Mesenchymal stem cell (in vitro differentiated cells and primary cell): ENCODE results near the gene MRPL20.

ENCODE experiments used
- DNase-seq: peaks from one replicate; pipeline ENCODE4 v3.0.0-alpha.2; 2013
- H2AFZ ChIP-seq: one replicate; pipeline ENCODE4 v1.6.1; 2013; ENCODE audit warnings: low read depth, mild to moderate bottlenecking, control low read depth, inconsistent platforms, low read length, moderate library complexity
- H2AK5ac ChIP-seq: 2 replicates; pipeline ENCODE4 v1.6.1; 2013; ENCODE audit warnings: low read length, moderate library complexity, mild to moderate bottlenecking, inconsistent platforms; ENCODE audit not compliant: severe bottlenecking
- H2BK120ac ChIP-seq: one replicate; pipeline ENCODE4 v1.6.1; 2013; ENCODE audit warnings: low read depth, mild to moderate bottlenecking, inconsistent platforms, low read length, moderate library complexity
- H2BK12ac ChIP-seq, 2 experiments: one replicate each; pipeline ENCODE4 v1.6.1; 2013; ENCODE audit warnings: inconsistent platforms in 2 of 2, low read length in 2 of 2, mild to moderate bottlenecking in 2 of 2, moderate library complexity in 2 of 2, control low read depth in 1 of 2
- H2BK15ac ChIP-seq: one replicate; pipeline ENCODE4 v1.6.1; 2013; ENCODE audit warnings: mild to moderate bottlenecking, low read depth, inconsistent platforms; ENCODE audit not compliant: poor library complexity, severe bottlenecking
- H2BK5ac ChIP-seq: 2 replicates; pipeline ENCODE4 v1.6.1; 2013; ENCODE audit warnings: low read depth, mild to moderate bottlenecking, low read length, control low read depth, inconsistent platforms; ENCODE audit not compliant: poor library complexity, severe bottlenecking
- H3K14ac ChIP-seq, 2 experiments: one replicate each; pipeline ENCODE4 v1.6.1; 2013; ENCODE audit warnings: inconsistent platforms in 2 of 2, low read length in 2 of 2, control low read depth in 1 of 2, mild to moderate bottlenecking in 1 of 2, moderate library complexity in 1 of 2
- H3K18ac ChIP-seq, 2 experiments: one replicate each; pipeline ENCODE4 v1.6.1; 2013; ENCODE audit warnings: inconsistent platforms in 2 of 2, low read length in 2 of 2, control low read depth in 1 of 2, low read depth in 1 of 2, mild to moderate bottlenecking in 1 of 2
- H3K23ac ChIP-seq, 2 experiments: one replicate each; pipeline ENCODE4 v1.6.1; 2013; ENCODE audit warnings: inconsistent platforms in 2 of 2, low read length in 2 of 2, mild to moderate bottlenecking in 2 of 2, moderate library complexity in 2 of 2, control low read depth in 1 of 2
- H3K27ac ChIP-seq: 2 replicates; pipeline ENCODE4 v1.5.1; 2013; ENCODE audit warnings: mild to moderate bottlenecking, moderate library complexity, low read length, control low read depth, inconsistent platforms; ENCODE audit not compliant: poor library complexity, severe bottlenecking
- H3K27me3 ChIP-seq, 2 experiments: 2 replicates each; pipeline versions ENCODE4 v1.6.1 to v1.7.0; 2013; ENCODE audit warnings: low read length in 2 of 2, mild to moderate bottlenecking in 2 of 2, moderate library complexity in 2 of 2, control low read depth in 1 of 2, inconsistent platforms in 1 of 2; ENCODE audit not compliant: control insufficient read depth in 1 of 2, insufficient read depth in 1 of 2
- H3K36me3 ChIP-seq, 2 experiments: 2 replicates each; pipeline versions ENCODE4 v1.6.1 to v1.7.0; 2013; ENCODE audit warnings: low read length in 2 of 2, control low read depth in 1 of 2, inconsistent platforms in 1 of 2, low read depth in 1 of 2, mild to moderate bottlenecking in 1 of 2; ENCODE audit not compliant: insufficient read depth in 2 of 2, control insufficient read depth in 1 of 2
- H3K4ac ChIP-seq, 2 experiments: one replicate each; pipeline ENCODE4 v1.6.1; 2013; ENCODE audit warnings: inconsistent platforms in 2 of 2, low read length in 2 of 2, mild to moderate bottlenecking in 2 of 2, moderate library complexity in 2 of 2, control low read depth in 1 of 2, low read depth in 1 of 2
- H3K4me1 ChIP-seq: 2 replicates; pipeline ENCODE4 v1.6.1; 2013; ENCODE audit warnings: low read depth, low read length, control low read depth; ENCODE audit not compliant: control insufficient read depth, insufficient read depth
- H3K4me2 ChIP-seq: 2 replicates; pipeline ENCODE4 v1.6.1; 2013; ENCODE audit warnings: low read length, mild to moderate bottlenecking, inconsistent platforms; ENCODE audit not compliant: poor library complexity, severe bottlenecking
- H3K4me3 ChIP-seq, 2 experiments: 2 replicates each; pipeline versions ENCODE4 v1.5.1 to v1.7.0; 2013; ENCODE audit warnings: low read length in 2 of 2, mild to moderate bottlenecking in 2 of 2, control low read depth in 1 of 2, low read depth in 1 of 2; ENCODE audit not compliant: insufficient read depth in 1 of 2
- H3K79me1 ChIP-seq: replicated peaks from 2 replicates; pipeline ENCODE4 v1.6.1; 2013; ENCODE audit warnings: mild to moderate bottlenecking, control low read depth, low read length, inconsistent platforms; ENCODE audit not compliant: poor library complexity, severe bottlenecking
- H3K9ac ChIP-seq: 2 replicates; pipeline ENCODE4 v1.7.0; 2013; ENCODE audit warnings: mild to moderate bottlenecking, low read length, moderate library complexity
- H3K9me3 ChIP-seq: 2 replicates; pipeline ENCODE4 v1.7.0; 2013; ENCODE audit warnings: mild to moderate bottlenecking, low read length; ENCODE audit not compliant: control insufficient read depth
- H4K8ac ChIP-seq: one replicate; pipeline ENCODE4 v1.6.1; 2013; ENCODE audit warnings: inconsistent platforms, mild to moderate bottlenecking, low read length, moderate library complexity
- H4K91ac ChIP-seq: one replicate; pipeline ENCODE4 v1.6.1; 2013; ENCODE audit warnings: mild to moderate bottlenecking, low read length, inconsistent platforms
- WGBS: methylation state at CpG from one replicate; pipeline ENCODE4 v1.1.7; 2013; ENCODE audit warnings: mixed read lengths; 5-methylcytosine and 5-hydroxymethylcytosine counted together

MRPL20 gene

GRCh38 chr1:1360506-1361169, 46.5 kb downstream of the MRPL20 start:
- H3K27me3 ChIP-seq, result no peaks in the 10 kb centered on the region
- H3K27ac ChIP-seq, result peak overlapping the region; percentile 98
- peak overlapping the region; percentile 100 for H2BK15ac ChIP-seq
- peak overlapping the region; percentile 5 to 61 for H3K4ac ChIP-seq
- H3K9ac ChIP-seq, result peak overlapping the region; percentile 97
- H3K4me1 ChIP-seq, result peaks cover 50% of the 10 kb centered on the region
- peak overlapping the region; percentile 99 for H4K91ac ChIP-seq
- H3K18ac ChIP-seq, result peak overlapping the region; percentile 95 to 99
- peak; percentile 94 for DNase-seq
- 54% methylated on average over 20 of the region's 20 CpGs for whole genome bisulfite sequencing
- peaks cover 0 to 4% of the 10 kb centered on the region in 2 experiments for H3K36me3 ChIP-seq
- peak overlapping the region in 1 of 2 experiments; percentile 62 for H3K4me3 ChIP-seq
- H2BK12ac ChIP-seq, result peak overlapping the region; percentile 92 to 100
- peak overlapping the region; percentile 89 for H2AK5ac ChIP-seq
- H2BK120ac ChIP-seq, result peak overlapping the region; percentile 100
- H3K4me2 ChIP-seq, result peak overlapping the region; percentile 39
- H3K23ac ChIP-seq, result no peak overlapping the region
- no peak overlapping the region for H2AFZ ChIP-seq
- H3K79me1 ChIP-seq, result no peaks in the 10 kb centered on the region
- peak overlapping the region in 1 of 2 experiments; percentile 64 for H3K14ac ChIP-seq
- H2BK5ac ChIP-seq, result peak overlapping the region; percentile 92
- peak overlapping the region; percentile 69 for H4K8ac ChIP-seq
- no peaks in the 10 kb centered on the region for H3K9me3 ChIP-seq

DNA sequence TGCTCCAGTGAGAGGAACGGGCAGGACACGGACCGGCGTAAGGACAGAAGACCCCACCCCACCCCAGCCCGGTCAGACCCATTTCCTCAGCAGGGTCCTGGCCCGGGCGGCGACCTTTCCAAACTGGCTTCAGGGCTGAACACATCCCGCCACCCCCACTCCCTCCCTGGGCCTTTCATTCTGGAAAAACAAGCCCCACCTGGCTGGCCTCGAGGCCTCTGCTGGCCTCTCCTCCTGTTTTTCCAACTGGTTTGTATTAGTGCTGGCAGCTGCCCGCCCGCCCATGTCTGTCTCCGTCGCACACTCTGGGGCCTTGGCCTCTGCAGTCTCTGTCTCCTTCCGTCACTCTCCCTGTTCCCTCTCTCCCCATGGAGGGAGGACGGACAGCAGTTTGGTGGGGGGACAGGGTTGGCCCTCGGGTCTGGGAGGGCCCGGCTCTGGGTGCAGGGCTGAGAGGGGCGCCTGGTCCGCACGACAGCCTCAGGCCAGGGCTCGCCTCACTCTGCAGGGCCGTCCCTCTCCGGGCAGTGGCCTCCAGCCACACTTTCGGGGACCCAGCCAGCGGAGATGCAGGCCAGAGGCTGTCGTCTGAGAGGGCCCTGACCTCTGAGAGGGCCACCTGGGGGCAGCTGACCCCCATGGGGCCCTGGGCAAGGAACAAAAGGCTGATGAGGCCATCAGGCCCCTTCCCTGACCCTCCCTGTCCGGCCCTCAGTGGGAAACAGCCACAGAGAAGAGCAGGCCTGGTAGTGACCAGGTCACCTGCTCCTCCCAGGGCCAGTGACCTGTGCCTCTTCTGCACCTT, 47.2 kb downstream of the MRPL20 start:
- peak overlapping the region; percentile 100 for H4K91ac ChIP-seq
- no peak overlapping the region for H2AFZ ChIP-seq
- H3K9me3 ChIP-seq, result no peaks in the 10 kb centered on the region
- H3K14ac ChIP-seq, result peak overlapping the region; percentile 47 to 76
- H2BK120ac ChIP-seq, result peak overlapping the region; percentile 100
- no peaks in the 10 kb centered on the region for H3K79me1 ChIP-seq
- H3K27me3 ChIP-seq, result no peaks in the 10 kb centered on the region
- DNase-seq, result peak; percentile 67
- peak overlapping the region in 1 of 2 experiments; percentile 93 for H3K4me3 ChIP-seq
- peak overlapping the region; percentile 100 for H2BK15ac ChIP-seq
- peaks cover 0 to 12% of the 10 kb centered on the region in 2 experiments for H3K36me3 ChIP-seq
- H3K4ac ChIP-seq, result peak overlapping the region; percentile 93 to 100
- H3K4me1 ChIP-seq, result peaks cover 57% of the 10 kb centered on the region
- H2BK5ac ChIP-seq, result peak overlapping the region; percentile 92
- peak overlapping the region; percentile 98 for H3K27ac ChIP-seq
- H2BK12ac ChIP-seq, result peak overlapping the region; percentile 92 to 100
- 52% methylated on average over 25 of the region's 28 CpGs for WGBS
- peak overlapping the region in 1 of 2 experiments; percentile 67 for H3K23ac ChIP-seq
- peak overlapping the region; percentile 99 for H4K8ac ChIP-seq
- H3K9ac ChIP-seq, result peak overlapping the region; percentile 97
- H3K18ac ChIP-seq, result peak overlapping the region; percentile 95 to 99
- H2AK5ac ChIP-seq, result peak overlapping the region; percentile 99
- peak overlapping the region; percentile 41 for H3K4me2 ChIP-seq

- peak overlapping the region; percentile 99 for H4K8ac ChIP-seq
- H4K91ac ChIP-seq, result peak overlapping the region; percentile 100
- peaks cover 5 to 18% of the 10 kb centered on the region in 2 experiments for H3K36me3 ChIP-seq
- H3K4me2 ChIP-seq, result peak overlapping the region; percentile 48
- H2BK12ac ChIP-seq, result peak overlapping the region; percentile 92 to 100
- peak overlapping the region; percentile 92 for H2BK5ac ChIP-seq
- H3K9me3 ChIP-seq, result no peaks in the 10 kb centered on the region
- H2AFZ ChIP-seq, result no peak overlapping the region
- peak overlapping the region; percentile 93 to 100 for H3K4ac ChIP-seq
- H3K4me3 ChIP-seq, result peak overlapping the region in 1 of 2 experiments; percentile 93
- peak overlapping the region; percentile 100 for H2BK15ac ChIP-seq
- WGBS, result 36% methylated on average over 6 of the region's 6 CpGs
- H3K27ac ChIP-seq, result peak overlapping the region; percentile 98
- peak overlapping the region; percentile 55 for H2AK5ac ChIP-seq
- peaks cover 63% of the 10 kb centered on the region for H3K4me1 ChIP-seq
- peak overlapping the region in 1 of 2 experiments; percentile 82 for H3K14ac ChIP-seq
- peak; percentile 84 for DNase-seq
- H3K27me3 ChIP-seq, result no peaks in the 10 kb centered on the region
- H3K79me1 ChIP-seq, result no peaks in the 10 kb centered on the region
- H3K18ac ChIP-seq, result peak overlapping the region; percentile 99
- H3K9ac ChIP-seq, result peak overlapping the region; percentile 97
- H2BK120ac ChIP-seq, result peak overlapping the region; percentile 100
- peak overlapping the region in 1 of 2 experiments; percentile 67 for H3K23ac ChIP-seq
These were observed 47.8 kb downstream of the MRPL20 start for GRCh38 chr1:1359308-1359663.
